Fibroblast of pulmonary artery (primary cell): ENCODE measurements around the gene WDR43.
A peak's percentile ranks its signal among the peaks of the same experiment; 100 is the strongest.

Source experiments
- DNase-seq: peaks from one replicate; pipeline ENCODE4 v3.0.0-alpha.2; 2010; ENCODE audit warnings: low read depth
- H3K4me3 ChIP-seq: replicated peaks from 2 replicates; pipeline ENCODE4 v1.5.1; 2011; ENCODE audit warnings: low read depth, mild to moderate bottlenecking, control low read depth, low read length, moderate library complexity
- TF ChIP-seq, protein P1 (sequence below): IDR thresholded peaks from 2 replicates; pipeline ENCODE4 v1.5.1; 2011; ENCODE audit warnings: mild to moderate bottlenecking, control low read depth, low read length, inconsistent platforms; ENCODE audit errors: missing control alignments

The WDR43 gene

GRCh38 chr2:28980368-28981015 lies 86.0 kb downstream of the WDR43 start:
- TF ChIP-seq, protein P1, sequence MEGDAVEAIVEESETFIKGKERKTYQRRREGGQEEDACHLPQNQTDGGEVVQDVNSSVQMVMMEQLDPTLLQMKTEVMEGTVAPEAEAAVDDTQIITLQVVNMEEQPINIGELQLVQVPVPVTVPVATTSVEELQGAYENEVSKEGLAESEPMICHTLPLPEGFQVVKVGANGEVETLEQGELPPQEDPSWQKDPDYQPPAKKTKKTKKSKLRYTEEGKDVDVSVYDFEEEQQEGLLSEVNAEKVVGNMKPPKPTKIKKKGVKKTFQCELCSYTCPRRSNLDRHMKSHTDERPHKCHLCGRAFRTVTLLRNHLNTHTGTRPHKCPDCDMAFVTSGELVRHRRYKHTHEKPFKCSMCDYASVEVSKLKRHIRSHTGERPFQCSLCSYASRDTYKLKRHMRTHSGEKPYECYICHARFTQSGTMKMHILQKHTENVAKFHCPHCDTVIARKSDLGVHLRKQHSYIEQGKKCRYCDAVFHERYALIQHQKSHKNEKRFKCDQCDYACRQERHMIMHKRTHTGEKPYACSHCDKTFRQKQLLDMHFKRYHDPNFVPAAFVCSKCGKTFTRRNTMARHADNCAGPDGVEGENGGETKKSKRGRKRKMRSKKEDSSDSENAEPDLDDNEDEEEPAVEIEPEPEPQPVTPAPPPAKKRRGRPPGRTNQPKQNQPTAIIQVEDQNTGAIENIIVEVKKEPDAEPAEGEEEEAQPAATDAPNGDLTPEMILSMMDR, result no peak
- DNase-seq, result no peak
- no peak overlapping the region for H3K4me3 ChIP-seq

DNA sequence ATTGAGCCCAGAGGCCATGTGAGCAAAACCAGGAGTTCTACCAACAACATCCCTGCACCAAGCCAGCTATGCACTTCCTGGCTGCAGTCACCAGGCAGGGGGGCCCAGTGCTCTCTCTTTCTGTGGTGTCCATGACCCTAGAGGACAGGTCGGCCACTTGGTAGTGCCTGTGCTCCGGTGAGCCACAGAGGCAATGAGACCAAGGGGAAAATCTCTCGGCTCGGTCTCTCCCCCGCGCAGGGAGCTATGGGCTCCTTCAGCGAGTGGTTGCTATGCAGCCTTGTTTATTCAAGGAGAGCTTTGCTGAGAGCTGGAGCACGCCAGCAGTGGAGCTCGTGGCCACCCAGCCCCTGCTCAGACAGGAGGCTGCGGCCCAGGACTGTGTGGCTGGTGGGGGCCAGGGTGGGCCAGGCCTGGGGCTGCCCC lies 86.6 kb downstream of the WDR43 start, which contains the start of gene TOGARAM2:
TSS of gene TOGARAM2 (plus strand) at position 283 of the 426 bp plus-strand sequence. CDS start 13,537 bp downstream, outside the sequence.
- DNase-seq, result peak; percentile 22
- TF ChIP-seq, protein P1, result no peak
- no peak within 1 kb of the TSS for H3K4me3 ChIP-seq

- no peak for DNase-seq
- H3K4me3 ChIP-seq, result no peak overlapping the region
- TF ChIP-seq, protein P1, result no peak
Observed at GRCh38 chr2:28981620-28982376, 87.3 kb downstream of the WDR43 start.

DNA sequence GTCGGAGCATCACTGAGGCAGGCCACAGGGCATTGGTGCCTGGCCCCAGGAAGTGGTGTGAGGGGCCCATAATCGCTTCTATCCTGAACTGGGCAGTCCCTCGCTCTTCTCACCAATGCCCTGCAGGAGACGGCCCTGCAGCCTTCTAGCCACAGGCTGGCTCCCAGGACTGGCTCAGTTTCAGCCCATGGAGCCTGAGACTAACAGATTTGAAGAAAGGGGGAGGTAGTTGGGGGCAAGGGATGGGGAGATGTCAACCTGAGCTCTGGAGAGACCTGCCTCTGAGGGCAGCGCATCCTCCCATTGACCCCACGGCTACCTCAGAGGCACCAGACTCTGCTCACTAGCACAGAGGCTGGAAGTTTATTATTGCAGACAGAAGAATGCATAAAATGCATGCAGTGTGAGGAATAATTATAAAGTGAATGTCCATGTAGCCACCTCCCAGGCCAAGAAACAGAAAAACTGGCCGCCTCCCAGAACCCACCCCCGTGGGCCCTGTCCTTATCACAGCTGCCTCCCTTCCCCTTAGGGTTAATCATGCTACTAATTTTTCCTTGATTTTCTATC lies 88.0 kb downstream of the WDR43 start:
- DNase-seq, result no peak
- H3K4me3 ChIP-seq, result no peak overlapping the region
- TF ChIP-seq, protein P1, result no peak

DNA sequence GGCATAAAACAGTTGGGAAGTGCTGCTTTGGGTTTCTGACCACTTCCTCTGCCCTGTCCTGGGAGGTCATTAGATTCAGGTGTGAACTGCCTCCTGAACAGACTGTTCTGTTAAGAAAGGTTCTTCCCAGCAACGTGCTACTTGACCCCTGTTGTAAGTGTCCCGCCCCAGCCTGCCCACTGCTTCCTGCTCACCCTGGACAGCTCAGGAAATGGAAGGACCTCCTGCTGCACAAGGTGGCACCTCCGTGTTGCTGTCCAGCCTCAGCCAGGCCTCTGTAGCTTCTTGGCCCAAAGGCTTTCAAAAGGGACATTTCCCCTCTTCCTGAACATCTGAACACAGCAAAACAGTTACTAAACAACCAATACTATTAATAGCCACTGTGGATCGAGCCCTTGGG lies 92.0 kb downstream of the WDR43 start:
- H3K4me3 ChIP-seq, result no peak overlapping the region
- TF ChIP-seq, protein P1, result no peak
- DNase-seq, result no peak

- DNase-seq, result no peak
- H3K4me3 ChIP-seq, result no peak overlapping the region
- TF ChIP-seq, protein P1, result no peak
Observed at GRCh38 chr2:28989973-28990372, 95.5 kb downstream of the WDR43 start.
